Thymus (tissue), 11 donors: ENCODE measurements around the gene TMEM209. TPM values are rescaled to one million over a fixed set of nuclear protein-coding genes. Genes with fewer than 3 reads are reported as not detected.
"Not testable (repeated sequence)": the region's sequence is repeated elsewhere in the genome, so short reads cannot be mapped to it uniquely, and the experiment has no call there.

Source experiments
- DNase-seq, 9 donors: peaks; one replicate each; pipeline ENCODE4 v3.0.0-alpha.2; 2013; ENCODE audit warnings: low spot score in 9 of 9, low read depth in 6 of 9, missing footprints in 1 of 9
- H3K27ac ChIP-seq, 2 donors: one replicate each; pipeline ENCODE4 v1.5.1; 2013; ENCODE audit warnings: control low read depth in 1 of 2, low read depth in 1 of 2, low read length in 1 of 2, mild to moderate bottlenecking in 1 of 2, moderate library complexity in 1 of 2
- H3K27me3 ChIP-seq, 2 donors: one replicate each; pipeline ENCODE4 v1.5.1; 2013; ENCODE audit warnings: low read length in 1 of 2; ENCODE audit not compliant: control insufficient read depth in 2 of 2, insufficient read depth in 1 of 2
- H3K36me3 ChIP-seq, 2 donors: one replicate each; pipeline ENCODE4 v1.5.1; 2013; ENCODE audit warnings: low read length in 1 of 2, mild to moderate bottlenecking in 1 of 2, moderate library complexity in 1 of 2; ENCODE audit not compliant: control insufficient read depth in 2 of 2, insufficient read depth in 2 of 2
- H3K4me1 ChIP-seq, 2 donors: one replicate each; pipeline ENCODE4 v1.5.1; 2013; ENCODE audit warnings: low read length in 2 of 2; ENCODE audit not compliant: control insufficient read depth in 2 of 2, insufficient read depth in 2 of 2
- H3K4me3 ChIP-seq, 2 donors: one replicate each; pipeline ENCODE4 v1.5.1; 2013; ENCODE audit warnings: low read length in 2 of 2, control low read depth in 1 of 2, mild to moderate bottlenecking in 1 of 2
- H3K9me3 ChIP-seq, 2 donors: one replicate each; pipeline ENCODE4 v1.5.1; 2013; ENCODE audit warnings: low read length in 1 of 2, mild to moderate bottlenecking in 1 of 2; ENCODE audit not compliant: control insufficient read depth in 2 of 2, insufficient read depth in 1 of 2
- WGBS: extraction: QIAGEN DNeasy Blood & Tissue Kit; methylation state at CpG from one replicate; pipeline ENCODE4 v1.1.7; 2013; 5-methylcytosine and 5-hydroxymethylcytosine counted together
- polyA plus RNA-seq: library from polyadenylated mRNA; stranded (reverse); fragments of 200-250 nt; gene quantifications from one replicate; pipeline ENCODE4 v1.2.3, GENCODE V29; 2013
- total RNA-seq: library from RNA; stranded (reverse); fragments of 120-200 nt; gene quantifications from one replicate; pipeline ENCODE4 v1.2.4, GENCODE V29; 2013
- donor health status: healthy.

The TMEM209 gene
- total and polyA plus RNA-seq, 2 donors = 13.4 to 15.5 TPM

- WGBS = 96% methylated on average over 12 of the region's 12 CpGs
- H3K9me3 ChIP-seq = no peaks in the 10 kb centered on the region
- no peak overlapping the region for H3K4me3 ChIP-seq
- H3K27me3 ChIP-seq = no peaks in the 10 kb centered on the region
- DNase-seq = no peak
- no peaks in the 10 kb centered on the region for H3K4me1 ChIP-seq
- no peak overlapping the region for H3K27ac ChIP-seq
- peaks cover 28 to 66% of the 10 kb centered on the region in 2 donors for H3K36me3 ChIP-seq
Observed at GRCh38 chr7:130131964-130132875, 73.0 kb downstream of the TMEM209 start.

- H3K4me3 ChIP-seq = no peak overlapping the region
- H3K4me1 ChIP-seq = no peaks in the 10 kb centered on the region
- no peaks in the 10 kb centered on the region for H3K9me3 ChIP-seq
- no peak overlapping the region for H3K27ac ChIP-seq
- 97% methylated on average over 6 of the region's 6 CpGs for WGBS
- H3K36me3 ChIP-seq = peaks cover 36 to 64% of the 10 kb centered on the region in 2 donors
- no peak for DNase-seq
- no peaks in the 10 kb centered on the region for H3K27me3 ChIP-seq
Observed at GRCh38 chr7:130131191-130131834, 73.9 kb downstream of the TMEM209 start.

DNA sequence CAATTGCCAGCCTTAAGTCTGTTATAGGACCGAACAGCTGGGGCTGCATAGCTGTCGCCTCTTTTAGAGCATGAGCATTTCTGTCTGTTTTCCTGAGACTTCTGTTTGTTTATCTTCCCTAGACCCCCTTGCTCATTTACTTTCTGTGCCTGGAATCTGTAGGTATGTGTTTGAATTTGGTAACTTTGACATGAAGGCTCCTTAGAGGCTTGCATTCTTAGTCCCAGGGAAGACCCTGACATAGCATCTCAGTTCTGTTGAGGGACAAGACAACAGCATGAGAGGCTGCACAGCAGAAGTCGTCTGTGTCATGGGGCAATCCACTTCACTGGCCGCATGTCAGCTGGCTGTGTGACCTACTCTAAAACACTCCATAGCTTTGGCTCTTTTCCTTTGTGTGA lies 76.2 kb downstream of the TMEM209 start:
- Histone ChIP-seq H3K27me3 (no peaks in the 10 kb centered on the region), H3K9me3 (no peaks in the 10 kb centered on the region), H3K27ac (no peak overlapping the region), H3K4me1 (no peaks in the 10 kb centered on the region), H3K36me3 (peaks cover 47 to 70% of the 10 kb centered on the region in 2 donors), H3K4me3 (no peak overlapping the region)
- WGBS = 98% methylated on average over 4 of the region's 4 CpGs
- DNase-seq = no peak

DNA sequence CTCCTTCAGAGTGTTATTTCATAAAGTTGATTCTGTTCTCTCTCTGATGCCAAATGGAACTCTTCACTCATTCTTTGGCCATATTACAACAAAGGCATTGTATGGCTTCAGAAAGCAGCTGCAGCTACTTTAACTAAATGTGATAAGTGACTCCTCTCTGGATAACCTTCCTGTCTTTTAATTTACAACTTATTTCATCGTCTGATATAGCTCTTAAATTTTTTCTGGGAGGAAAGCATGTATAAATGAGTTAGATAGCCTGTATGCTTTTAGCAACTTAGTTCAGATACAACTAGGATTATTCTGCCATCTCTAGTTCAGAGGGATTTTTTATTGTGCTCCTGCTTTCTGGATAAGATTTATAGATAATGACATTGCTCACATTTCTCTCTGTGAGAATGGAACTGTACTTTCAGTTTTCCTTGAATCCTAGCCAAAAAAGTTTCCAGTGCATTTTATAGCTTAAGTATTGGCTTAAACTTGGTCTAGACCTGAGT lies 77.3 kb downstream of the TMEM209 start:
- Histone ChIP-seq H3K4me1 (no peaks in the 10 kb centered on the region), H3K4me3 (no peak overlapping the region), H3K27ac (no peak overlapping the region), H3K36me3 (peaks cover 47 to 65% of the 10 kb centered on the region in 2 donors), H3K27me3 (no peaks in the 10 kb centered on the region), H3K9me3 (no peaks in the 10 kb centered on the region)
- 91% methylated on average over 1 of the region's 1 CpG for WGBS
- no peak for DNase-seq

- Histone ChIP-seq H3K27ac (no peak overlapping the region), H3K4me1 (no peaks in the 10 kb centered on the region), H3K4me3 (no peak overlapping the region), H3K36me3 (peaks cover 48 to 68% of the 10 kb centered on the region in 2 donors), H3K27me3 (no peaks in the 10 kb centered on the region), H3K9me3 (no peaks in the 10 kb centered on the region)
- no peak for DNase-seq
- 77% methylated on average over 2 of the region's 2 CpGs for whole genome bisulfite sequencing
Observed at GRCh38 chr7:130127404-130127803, 77.8 kb downstream of the TMEM209 start.

- H3K9me3 ChIP-seq, DNase-seq, H3K4me1 ChIP-seq, H3K27me3 ChIP-seq, H3K27ac ChIP-seq, H3K4me3 ChIP-seq: not testable (repeated sequence)
- H3K36me3 ChIP-seq = peaks cover 47 to 67% of the 10 kb centered on the region in 2 donors
- WGBS = 95% methylated on average over 3 of the region's 3 CpGs
Observed at GRCh38 chr7:130126840-130127239, 78.4 kb downstream of the TMEM209 start.

- Histone ChIP-seq H3K27ac (no peak overlapping the region), H3K4me1 (no peaks in the 10 kb centered on the region), H3K4me3 (no peak overlapping the region), H3K9me3 (no peaks in the 10 kb centered on the region), H3K27me3 (no peaks in the 10 kb centered on the region), H3K36me3 (peaks cover 42 to 60% of the 10 kb centered on the region in 2 donors)
- DNase-seq = no peak
- WGBS = 98% methylated on average over 2 of the region's 2 CpGs
Observed at GRCh38 chr7:130124711-130125110, 80.5 kb downstream of the TMEM209 start.

- no peak overlapping the region for H3K27ac ChIP-seq
- no peak for DNase-seq
- H3K4me1 ChIP-seq = no peaks in the 10 kb centered on the region
- no peak overlapping the region for H3K4me3 ChIP-seq
- peaks cover 37 to 50% of the 10 kb centered on the region in 2 donors for H3K36me3 ChIP-seq
- no peaks in the 10 kb centered on the region for H3K27me3 ChIP-seq
- H3K9me3 ChIP-seq = no peaks in the 10 kb centered on the region
Observed at GRCh38 chr7:130123501-130123900, 81.7 kb downstream of the TMEM209 start.

DNA sequence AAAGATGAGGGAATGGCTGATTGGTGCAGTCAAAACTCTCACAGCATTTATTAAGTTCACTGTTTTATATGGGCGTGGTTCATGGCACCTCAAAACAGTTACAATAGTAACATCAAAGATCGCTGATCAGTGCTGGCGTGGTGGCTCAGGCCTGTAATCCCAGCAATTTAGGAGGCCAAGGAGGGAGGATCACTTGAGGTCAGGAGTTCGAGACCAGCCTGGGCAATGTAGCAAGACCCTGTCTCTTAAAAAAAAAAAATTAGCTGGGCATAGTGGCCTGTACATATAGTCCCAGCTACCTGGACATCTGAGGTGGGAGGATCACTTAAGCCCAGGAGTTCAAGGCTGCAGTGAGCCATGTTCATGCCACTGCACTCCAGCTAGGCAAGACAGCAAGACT lies 86.4 kb downstream of the TMEM209 start:
- Histone ChIP-seq H3K36me3 (peaks cover 19 to 21% of the 10 kb centered on the region in 2 donors), H3K9me3 (no peaks in the 10 kb centered on the region), H3K4me3 (no peak overlapping the region), H3K27ac (no peak overlapping the region), H3K4me1 (no peaks in the 10 kb centered on the region), H3K27me3 (no peaks in the 10 kb centered on the region)
- over 99% methylated on average over 4 of the region's 4 CpGs for WGBS
- no peak for DNase-seq
